ENCODE results near the gene MACROD2.

DNA sequence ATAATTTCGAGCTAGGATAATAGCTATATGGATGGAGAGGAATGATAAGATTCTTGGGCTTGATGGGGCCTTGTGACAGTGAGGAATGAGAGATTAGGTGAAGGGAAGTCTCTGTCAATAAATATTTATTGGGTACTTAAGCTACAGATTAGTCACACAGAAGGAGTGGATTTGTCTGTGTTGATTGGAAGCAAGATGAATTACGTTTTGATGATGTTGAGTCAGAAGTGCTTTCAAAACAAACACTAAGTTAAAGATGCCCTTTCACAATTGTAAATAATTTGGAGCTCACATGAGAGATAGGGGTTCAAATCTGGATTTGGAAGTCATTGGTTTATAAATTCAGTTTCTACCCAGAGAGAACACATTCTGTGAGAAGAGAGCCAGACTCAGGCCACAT is 1743.7 kb downstream of the MACROD2 start:
- TF ChIP-seq ZSCAN30 (tag by site-specific recombination; IDR thresholded peaks at IDR 0.05), result no peak
- TF ChIP-seq, protein P1, sequence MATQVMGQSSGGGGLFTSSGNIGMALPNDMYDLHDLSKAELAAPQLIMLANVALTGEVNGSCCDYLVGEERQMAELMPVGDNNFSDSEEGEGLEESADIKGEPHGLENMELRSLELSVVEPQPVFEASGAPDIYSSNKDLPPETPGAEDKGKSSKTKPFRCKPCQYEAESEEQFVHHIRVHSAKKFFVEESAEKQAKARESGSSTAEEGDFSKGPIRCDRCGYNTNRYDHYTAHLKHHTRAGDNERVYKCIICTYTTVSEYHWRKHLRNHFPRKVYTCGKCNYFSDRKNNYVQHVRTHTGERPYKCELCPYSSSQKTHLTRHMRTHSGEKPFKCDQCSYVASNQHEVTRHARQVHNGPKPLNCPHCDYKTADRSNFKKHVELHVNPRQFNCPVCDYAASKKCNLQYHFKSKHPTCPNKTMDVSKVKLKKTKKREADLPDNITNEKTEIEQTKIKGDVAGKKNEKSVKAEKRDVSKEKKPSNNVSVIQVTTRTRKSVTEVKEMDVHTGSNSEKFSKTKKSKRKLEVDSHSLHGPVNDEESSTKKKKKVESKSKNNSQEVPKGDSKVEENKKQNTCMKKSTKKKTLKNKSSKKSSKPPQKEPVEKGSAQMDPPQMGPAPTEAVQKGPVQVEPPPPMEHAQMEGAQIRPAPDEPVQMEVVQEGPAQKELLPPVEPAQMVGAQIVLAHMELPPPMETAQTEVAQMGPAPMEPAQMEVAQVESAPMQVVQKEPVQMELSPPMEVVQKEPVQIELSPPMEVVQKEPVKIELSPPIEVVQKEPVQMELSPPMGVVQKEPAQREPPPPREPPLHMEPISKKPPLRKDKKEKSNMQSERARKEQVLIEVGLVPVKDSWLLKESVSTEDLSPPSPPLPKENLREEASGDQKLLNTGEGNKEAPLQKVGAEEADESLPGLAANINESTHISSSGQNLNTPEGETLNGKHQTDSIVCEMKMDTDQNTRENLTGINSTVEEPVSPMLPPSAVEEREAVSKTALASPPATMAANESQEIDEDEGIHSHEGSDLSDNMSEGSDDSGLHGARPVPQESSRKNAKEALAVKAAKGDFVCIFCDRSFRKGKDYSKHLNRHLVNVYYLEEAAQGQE (tag by site-specific recombination; IDR thresholded peaks at IDR 0.05), result no peak
